Mesendoderm (in vitro differentiated cells): ENCODE results near the gene SOCS3.

Source experiments
- DNase-seq: peaks from one replicate; pipeline ENCODE4 v3.0.0; 2013
- H2AK5ac ChIP-seq: 2 replicates; pipeline ENCODE4 v1.6.1; 2013; ENCODE audit warnings: low read length, inconsistent platforms
- H2BK120ac ChIP-seq: 2 replicates; pipeline ENCODE4 v1.6.1; 2013; ENCODE audit warnings: low read depth, mild to moderate bottlenecking, low read length, moderate library complexity, mixed read lengths
- H2BK15ac ChIP-seq: replicated peaks from 2 replicates; pipeline ENCODE4 v1.6.1; 2013; ENCODE audit warnings: low read depth, mild to moderate bottlenecking, moderate library complexity
- H2BK5ac ChIP-seq: 2 replicates; pipeline ENCODE4 v1.6.1; 2013; ENCODE audit warnings: low read length, inconsistent platforms
- H3K18ac ChIP-seq: 2 replicates; pipeline ENCODE4 v1.6.1; 2013; ENCODE audit warnings: mild to moderate bottlenecking, low read length, mixed read lengths
- H3K23ac ChIP-seq: one replicate; pipeline ENCODE4 v1.6.1; 2013; ENCODE audit warnings: low read length
- H3K27ac ChIP-seq: 2 replicates; pipeline ENCODE4 v1.5.1; 2013; ENCODE audit warnings: low read depth, mild to moderate bottlenecking, inconsistent platforms, low read length, moderate library complexity
- H3K27me3 ChIP-seq: 2 replicates; pipeline ENCODE4 v1.6.1; 2013; ENCODE audit warnings: low read length, control low read depth, mild to moderate bottlenecking, inconsistent platforms; ENCODE audit not compliant: insufficient read depth, poor library complexity
- H3K36me3 ChIP-seq: 2 replicates; pipeline ENCODE4 v1.6.1; 2013; ENCODE audit warnings: low read length, inconsistent platforms; ENCODE audit not compliant: control insufficient read depth, insufficient read depth
- H3K4ac ChIP-seq: one replicate; pipeline ENCODE4 v1.6.1; 2013; ENCODE audit warnings: low read depth, mild to moderate bottlenecking, low read length, moderate library complexity
- H3K4me1 ChIP-seq: 2 replicates; pipeline ENCODE4 v1.6.1; 2013; ENCODE audit warnings: low read depth, low read length, inconsistent platforms; ENCODE audit not compliant: control insufficient read depth
- H3K4me2 ChIP-seq: 2 replicates; pipeline ENCODE4 v1.6.1; 2013; ENCODE audit warnings: low read length
- H3K4me3 ChIP-seq: 2 replicates; pipeline ENCODE4 v1.5.1; 2013; ENCODE audit warnings: mild to moderate bottlenecking, low read length
- H3K56ac ChIP-seq: one replicate; pipeline ENCODE4 v1.6.1; 2013; ENCODE audit warnings: low read length
- H3K79me1 ChIP-seq: 2 replicates; pipeline ENCODE4 v1.6.1; 2013; ENCODE audit warnings: low read length, inconsistent platforms
- H3K79me2 ChIP-seq: 2 replicates; pipeline ENCODE4 v1.6.1; 2013; ENCODE audit warnings: mild to moderate bottlenecking, low read length; ENCODE audit not compliant: control insufficient read depth, insufficient read depth
- H3K9ac ChIP-seq: 2 replicates; pipeline ENCODE4 v1.6.1; 2013; ENCODE audit warnings: low read length, inconsistent platforms
- H4K5ac ChIP-seq: one replicate; pipeline ENCODE4 v1.6.1; 2013; ENCODE audit warnings: low read length
- H4K8ac ChIP-seq: one replicate; pipeline ENCODE4 v1.6.1; 2013; ENCODE audit warnings: low read depth, mild to moderate bottlenecking, control low read depth, low read length, moderate library complexity
- WGBS: extraction: QIAGEN DNeasy Blood & Tissue Kit; methylation state at CpG from one replicate; pipeline ENCODE4 v1.1.7; 2013; ENCODE audit warnings: low lambda C conversion rate, missing lambda C conversion rate; ENCODE audit not compliant: insufficient coverage; ENCODE audit errors: extremely low coverage; 5-methylcytosine and 5-hydroxymethylcytosine counted together

SOCS3 gene

DNA sequence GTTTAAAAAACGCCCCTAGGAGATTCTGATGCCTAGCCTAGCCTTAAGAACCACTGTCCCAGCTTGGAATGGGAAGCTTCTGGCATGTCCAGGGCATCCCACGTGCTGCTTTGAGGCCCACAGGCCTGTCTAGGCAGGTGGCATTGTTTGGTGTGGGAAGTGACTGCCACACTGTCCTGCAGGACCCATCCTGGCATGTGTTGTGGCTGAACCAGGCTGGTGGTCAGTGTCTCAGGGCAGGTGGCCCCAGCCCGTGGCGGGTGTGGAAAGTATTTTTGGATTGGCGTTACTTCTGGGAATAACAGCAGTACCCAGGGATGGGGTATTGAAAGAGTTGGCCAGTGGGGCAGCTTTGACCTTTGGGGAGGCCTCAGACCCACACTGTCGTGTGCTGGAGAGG is 46.5 kb upstream of the SOCS3 start:
- H2AK5ac ChIP-seq, result no peak overlapping the region
- H3K36me3 ChIP-seq, result peaks cover 15% of the 10 kb centered on the region
- no peak overlapping the region for H2BK15ac ChIP-seq
- H3K4me1 ChIP-seq, result peaks cover 8% of the 10 kb centered on the region
- H3K9ac ChIP-seq, result no peak overlapping the region
- DNase-seq, result no peak
- H2BK5ac ChIP-seq, result no peak overlapping the region
- no peak overlapping the region for H3K23ac ChIP-seq
- no peak overlapping the region for H3K4ac ChIP-seq
- H4K5ac ChIP-seq, result no peak overlapping the region
- no peak overlapping the region for H2BK120ac ChIP-seq
- no peak overlapping the region for H3K4me3 ChIP-seq
- WGBS, result no CpG with 5 or more reads among the region's 6 CpGs
- H3K27ac ChIP-seq, result no peak overlapping the region
- no peak overlapping the region for H3K56ac ChIP-seq
- H3K18ac ChIP-seq, result no peak overlapping the region
- H3K27me3 ChIP-seq, result no peaks in the 10 kb centered on the region
- H3K79me1 ChIP-seq, result peaks cover 28% of the 10 kb centered on the region
- H4K8ac ChIP-seq, result no peak overlapping the region
- H3K4me2 ChIP-seq, result no peak overlapping the region
- peaks cover 48% of the 10 kb centered on the region for H3K79me2 ChIP-seq

DNA sequence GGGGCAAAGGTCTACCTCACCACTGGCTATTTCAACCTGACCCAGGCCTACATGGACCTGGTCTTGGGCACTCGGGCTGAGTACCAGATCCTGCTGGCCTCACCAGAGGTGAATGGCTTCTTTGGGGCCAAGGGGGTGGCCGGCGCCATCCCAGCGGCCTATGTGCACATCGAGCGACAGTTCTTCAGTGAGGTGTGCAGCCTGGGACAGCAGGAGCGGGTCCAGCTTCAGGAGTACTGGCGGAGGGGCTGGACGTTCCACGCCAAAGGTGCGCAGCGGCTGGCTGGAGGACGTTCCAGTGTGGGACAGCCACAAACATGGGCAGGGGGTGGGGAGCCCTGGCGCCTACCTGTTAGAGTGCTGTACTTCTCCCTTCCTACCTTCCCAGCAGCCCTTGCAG is 43.9 kb upstream of the SOCS3 start:
- Histone ChIP-seq H2AK5ac (no peak overlapping the region), H3K27me3 (no peaks in the 10 kb centered on the region), H3K79me2 (peaks cover 36% of the 10 kb centered on the region), H2BK5ac (no peak overlapping the region), H4K8ac (no peak overlapping the region), H3K36me3 (peaks cover 26% of the 10 kb centered on the region), H4K5ac (no peak overlapping the region), H3K4me1 (peaks cover 8% of the 10 kb centered on the region), H3K79me1 (peaks cover 26% of the 10 kb centered on the region), H3K23ac (no peak overlapping the region), H3K27ac (no peak overlapping the region), H3K4me3 (no peak overlapping the region), H3K9ac (no peak overlapping the region), H2BK15ac (no peak overlapping the region), H3K18ac (no peak overlapping the region), H3K56ac (no peak overlapping the region), H3K4me2 (no peak overlapping the region), H3K4ac (no peak overlapping the region), H2BK120ac (no peak overlapping the region)
- no peak for DNase-seq
- no CpG with 5 or more reads among the region's 14 CpGs for WGBS

DNA sequence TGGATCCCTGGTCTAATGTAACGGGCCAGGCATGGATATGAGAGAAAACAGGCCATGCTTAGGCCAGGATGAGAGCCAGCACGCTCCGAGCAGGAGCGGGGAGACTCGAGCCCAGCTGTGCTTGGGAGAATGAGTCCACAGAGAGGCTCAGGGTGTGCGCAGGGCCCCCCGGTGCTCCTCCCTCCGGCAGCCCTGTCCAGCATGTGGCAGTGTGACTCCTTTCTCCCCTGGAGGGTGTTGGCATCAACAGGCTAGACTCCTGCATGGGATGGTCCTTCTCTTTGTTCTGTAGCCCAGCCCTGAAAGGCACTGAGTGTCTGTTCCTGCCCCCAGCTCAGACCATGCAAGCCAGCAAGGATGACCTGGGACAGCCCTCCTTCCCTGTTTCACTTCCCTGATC is 42.0 kb upstream of the SOCS3 start:
- Histone ChIP-seq H2BK15ac (no peak overlapping the region), H3K4ac (no peak overlapping the region), H2AK5ac (no peak overlapping the region), H3K79me2 (peaks cover 25% of the 10 kb centered on the region), H4K5ac (no peak overlapping the region), H4K8ac (no peak overlapping the region), H3K18ac (no peak overlapping the region), H3K4me1 (no peaks in the 10 kb centered on the region), H2BK120ac (no peak overlapping the region), H3K79me1 (peaks cover 13% of the 10 kb centered on the region), H3K4me2 (no peak overlapping the region), H3K23ac (no peak overlapping the region), H3K4me3 (no peak overlapping the region), H3K27me3 (no peaks in the 10 kb centered on the region), H2BK5ac (no peak overlapping the region), H3K27ac (no peak overlapping the region), H3K36me3 (peaks cover 27% of the 10 kb centered on the region), H3K9ac (no peak overlapping the region), H3K56ac (no peak overlapping the region)
- no peak for DNase-seq
- no CpG with 5 or more reads among the region's 8 CpGs for WGBS

DNA sequence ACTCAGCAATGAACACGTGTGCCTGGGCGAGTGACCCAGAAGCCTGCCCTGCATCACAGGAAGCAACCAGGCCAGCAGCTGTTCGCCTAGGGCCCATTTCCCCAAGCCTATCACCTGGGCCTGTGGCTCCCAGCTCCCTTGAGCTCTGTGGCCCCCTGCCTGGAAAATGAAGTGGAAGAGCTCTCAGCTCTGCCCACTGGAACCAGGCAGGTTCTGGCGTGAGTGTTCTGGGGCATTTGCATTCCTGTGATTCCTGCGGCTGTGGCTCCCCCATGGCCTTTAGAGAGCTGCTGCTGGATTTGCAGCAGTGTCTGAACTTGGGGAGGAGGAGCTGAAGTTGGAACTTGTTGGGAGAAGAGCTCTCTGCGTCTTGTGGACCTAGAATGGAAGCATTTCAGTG is 41.4 kb upstream of the SOCS3 start:
- no peak overlapping the region for H3K4me2 ChIP-seq
- no peak overlapping the region for H3K56ac ChIP-seq
- no CpG with 5 or more reads among the region's 6 CpGs for WGBS
- no peak overlapping the region for H3K9ac ChIP-seq
- H3K27me3 ChIP-seq, result no peaks in the 10 kb centered on the region
- peaks cover 8% of the 10 kb centered on the region for H3K79me1 ChIP-seq
- no peak overlapping the region for H2BK5ac ChIP-seq
- no peak overlapping the region for H2BK15ac ChIP-seq
- H3K18ac ChIP-seq, result no peak overlapping the region
- H3K23ac ChIP-seq, result no peak overlapping the region
- no peak overlapping the region for H2AK5ac ChIP-seq
- no peak overlapping the region for H3K27ac ChIP-seq
- H3K79me2 ChIP-seq, result peaks cover 20% of the 10 kb centered on the region
- H2BK120ac ChIP-seq, result no peak overlapping the region
- no peak overlapping the region for H4K5ac ChIP-seq
- H4K8ac ChIP-seq, result no peak overlapping the region
- H3K4me3 ChIP-seq, result no peak overlapping the region
- H3K36me3 ChIP-seq, result peaks cover 28% of the 10 kb centered on the region
- H3K4me1 ChIP-seq, result no peaks in the 10 kb centered on the region
- no peak overlapping the region for H3K4ac ChIP-seq
- peak; percentile 51 for DNase-seq

DNA sequence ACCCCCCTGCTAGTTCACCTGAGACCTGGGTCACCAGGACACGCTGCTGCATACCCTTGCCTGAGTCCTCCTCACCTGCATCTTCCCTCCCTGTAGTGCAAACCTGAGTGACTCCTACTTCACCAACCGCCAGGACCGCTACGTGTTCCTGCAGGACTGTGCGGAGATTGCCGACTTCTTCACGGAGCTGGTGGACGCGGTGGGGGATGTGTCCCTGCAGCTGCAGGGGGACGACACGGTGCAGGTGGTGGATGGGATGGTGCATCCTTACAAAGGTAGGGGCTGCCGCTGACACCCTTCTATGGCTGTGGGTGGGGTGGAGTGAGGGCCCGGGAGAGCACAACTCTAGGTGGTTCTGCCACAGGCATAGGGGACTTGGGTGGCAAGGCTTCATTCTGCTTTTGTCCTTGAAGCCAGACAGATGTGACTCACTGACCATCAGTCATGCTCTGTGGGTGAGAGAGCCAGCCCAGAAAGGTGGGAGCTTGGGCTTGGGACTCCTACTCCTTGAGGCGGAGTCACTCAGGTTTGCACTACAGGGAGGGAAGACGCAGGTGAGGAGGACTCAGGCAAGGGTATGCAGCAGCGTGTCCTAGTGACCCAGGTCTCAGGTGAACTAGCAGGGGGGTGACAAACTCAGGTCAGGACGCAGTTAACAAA is 40.8 kb upstream of the SOCS3 start:
- no CpG with 5 or more reads among the region's 17 CpGs for WGBS
- H3K9ac ChIP-seq, result no peak overlapping the region
- H3K4me2 ChIP-seq, result no peak overlapping the region

DNA sequence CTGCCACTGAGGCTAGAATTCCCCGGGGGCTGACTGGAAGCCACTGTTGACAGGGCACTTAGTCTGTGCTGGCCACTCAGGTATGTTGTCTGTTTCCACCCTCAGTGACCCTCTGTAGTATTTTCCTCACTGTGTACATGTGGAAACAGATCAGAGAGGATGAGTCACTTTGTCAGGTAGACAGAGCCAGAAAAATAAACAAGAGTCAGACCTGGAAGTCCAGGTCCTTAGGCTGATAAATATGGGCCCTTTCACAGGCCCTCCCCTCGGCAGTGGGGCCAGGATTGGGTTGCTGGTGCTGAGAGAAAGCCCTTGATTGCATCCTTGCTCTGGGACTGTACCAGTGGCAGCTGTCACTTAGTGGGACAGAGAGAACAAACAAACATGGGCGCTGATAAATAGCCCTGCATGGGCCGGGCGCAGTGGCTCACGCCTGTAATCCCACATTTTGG is 39.8 kb upstream of the SOCS3 start:
- Histone ChIP-seq H3K36me3 (peaks cover 26% of the 10 kb centered on the region), H3K4me3 (no peak overlapping the region), H3K9ac (no peak overlapping the region), H3K27me3 (no peaks in the 10 kb centered on the region), H3K79me2 (peaks cover 23% of the 10 kb centered on the region), H3K23ac (no peak overlapping the region), H2BK5ac (no peak overlapping the region), H2BK120ac (no peak overlapping the region), H3K79me1 (peaks cover 7% of the 10 kb centered on the region), H2BK15ac (no peak overlapping the region), H3K56ac (no peak overlapping the region), H3K4me1 (no peaks in the 10 kb centered on the region), H3K18ac (no peak overlapping the region), H2AK5ac (no peak overlapping the region), H4K5ac (no peak overlapping the region), H3K4ac (no peak overlapping the region), H3K27ac (no peak overlapping the region), H4K8ac (no peak overlapping the region), H3K4me2 (no peak overlapping the region)
- no CpG with 5 or more reads among the region's 6 CpGs for WGBS
- DNase-seq, result no peak

More for the DNA sequence above, 40.8 kb upstream of the SOCS3 start:
- no peak overlapping the region for H2AK5ac ChIP-seq
- H3K4me1 ChIP-seq, result no peaks in the 10 kb centered on the region
- no peak overlapping the region for H3K56ac ChIP-seq
- no peaks in the 10 kb centered on the region for H3K27me3 ChIP-seq
- no peak overlapping the region for H3K27ac ChIP-seq
- H4K8ac ChIP-seq, result no peak overlapping the region
- no peak overlapping the region for H4K5ac ChIP-seq
- H3K79me1 ChIP-seq, result peaks cover 7% of the 10 kb centered on the region
- H3K23ac ChIP-seq, result no peak overlapping the region
- H2BK120ac ChIP-seq, result no peak overlapping the region
- H3K36me3 ChIP-seq, result peaks cover 29% of the 10 kb centered on the region
- no peak overlapping the region for H2BK5ac ChIP-seq
- no peak for DNase-seq
- H3K79me2 ChIP-seq, result peaks cover 22% of the 10 kb centered on the region
- no peak overlapping the region for H3K4me3 ChIP-seq
- H2BK15ac ChIP-seq, result no peak overlapping the region
- no peak overlapping the region for H3K4ac ChIP-seq
- no peak overlapping the region for H3K18ac ChIP-seq
